ENCODE results near the gene ASPA.
A peak's percentile ranks its signal among the peaks of the same experiment; 100 is the strongest.
"Not testable (repeated sequence)": the region's sequence is repeated elsewhere in the genome, so short reads cannot be mapped to it uniquely, and the experiment has no call there.

The ASPA gene

GRCh38 chr17:3475812-3476610 is at the start of gene ASPA:
Gene ASPA (plus strand): TSS chr17:3475997. CDS start chr17:3476160, 163 bp downstream.
- no peak for DNase-seq

- peak; percentile 38 for DNase-seq
Measured at GRCh38 chr17:3433215-3433614, 42.6 kb upstream of the ASPA start.

- DNase-seq = no peak
Measured at GRCh38 chr17:3433741-3434140, 42.1 kb upstream of the ASPA start, which contains the start of gene OR1E2. Gene OR1E2 (minus strand): TSS chr17:3433841. CDS start chr17:3433841, 0 bp downstream.

- no peak for DNase-seq
Measured at GRCh38 chr17:3438368-3438767, 37.4 kb upstream of the ASPA start.

- DNase-seq = no peak
Measured at GRCh38 chr17:3440451-3440850, 35.3 kb upstream of the ASPA start.

GRCh38 chr17:3447625-3448024 is 28.2 kb upstream of the ASPA start:
- DNase-seq = no peak

- DNase-seq = no peak
Measured at GRCh38 chr17:3448059-3448665, 27.6 kb upstream of the ASPA start.

GRCh38 chr17:3466355-3466754 is 9.4 kb upstream of the ASPA start:
- not testable (repeated sequence) for DNase-seq

- DNase-seq = no peak
Measured at GRCh38 chr17:3469529-3469928, 6.3 kb upstream of the ASPA start.

- no peak for DNase-seq
Measured at GRCh38 chr17:3471599-3471998, 4.2 kb upstream of the ASPA start, which contains the start of gene SPATA22. Gene SPATA22 (minus strand): TSS chr17:3471819. CDS start chr17:3469325, 2,494 bp downstream.

GRCh38 chr17:3472137-3472536 is 3.7 kb upstream of the ASPA start:
- DNase-seq = no peak

- no peak for DNase-seq
Measured at GRCh38 chr17:3474212-3474611, 1.6 kb upstream of the ASPA start.

GRCh38 chr17:3475251-3475685 is 529 bp upstream of the ASPA start:
- no peak for DNase-seq

GRCh38 chr17:3479988-3480387 is 4.2 kb downstream of the ASPA start:
- DNase-seq = no peak

- no peak for DNase-seq
Measured at GRCh38 chr17:3482852-3483251, 7.1 kb downstream of the ASPA start.

GRCh38 chr17:3485481-3486068 is 9.8 kb downstream of the ASPA start:
- DNase-seq = no peak

- no peak for DNase-seq
Measured at GRCh38 chr17:3497101-3497500, 21.3 kb downstream of the ASPA start.

GRCh38 chr17:3501344-3501743 is 25.5 kb downstream of the ASPA start:
- no peak for DNase-seq

GRCh38 chr17:3502466-3502865 is 26.7 kb downstream of the ASPA start:
- DNase-seq = no peak

GRCh38 chr17:3503285-3503684 is 27.5 kb downstream of the ASPA start:
- no peak for DNase-seq

- no peak for DNase-seq
Measured at GRCh38 chr17:3505008-3505407, 29.2 kb downstream of the ASPA start.

GRCh38 chr17:3506054-3506453 is 30.3 kb downstream of the ASPA start:
- DNase-seq = no peak

- DNase-seq = no peak
Measured at GRCh38 chr17:3507071-3507470, 31.3 kb downstream of the ASPA start.

GRCh38 chr17:3507869-3508268 is 32.1 kb downstream of the ASPA start:
- no peak for DNase-seq

All from activated CD4-positive, alpha-beta T cell treated with anti-CD3 and anti-CD28 coated beads for 48 hours (primary cell).